ENCODE measurements around the gene KCNF1. TPM values are rescaled to one million over a fixed set of nuclear protein-coding genes. Genes with fewer than 3 reads are reported as not detected.

Gene KCNF1
- total RNA-seq: under 1 TPM in 1 of 2 donors, not detected in 1; under 0.01 TPM

GRCh38 chr2:10911291-10912075 is at the start of gene KCNF1:
Gene KCNF1 (plus strand): TSS chr2:10911934. CDS start chr2:10912427, 493 bp downstream.

Small RNA genes lying within 50 kb of the gene (small RNA-seq; reads per million reads assigned to genes)
- gene AC079587.1: 0 reads per million in 2 donors

Other genes with a start within 250 kb of the KCNF1 start
- 10 to 100 TPM; 28.2 to 42.6 TPM for gene NOL10, start 222.0 kb upstream of the KCNF1 start, total RNA-seq
- under 1 TPM; under 0.01 TPM for gene ATP6V1C2, start 190.3 kb upstream of the KCNF1 start, total RNA-seq
- 100 to 1,000 TPM; 155 to 300 TPM for gene PDIA6, start 99.1 kb upstream of the KCNF1 start, total RNA-seq
- gene SLC66A3, start 243.5 kb downstream of the KCNF1 start, total RNA-seq: 10 to 100 TPM; 36.1 to 39.6 TPM